Retinal pigment epithelial cell (primary cell): Measurements from ENCODE around the gene PPT2.

Source experiments
- DNase-seq: peaks from one replicate; pipeline ENCODE4 v3.0.0-alpha.2; 2010; ENCODE audit warnings: low read depth
- H3K4me3 ChIP-seq: 2 replicates; pipeline ENCODE4 v1.5.1; 2011; ENCODE audit warnings: mild to moderate bottlenecking, low read length, control low read depth, moderate library complexity
- CTCF ChIP-seq: conservative IDR thresholded peaks from 2 replicates; pipeline ENCODE4 v1.5.1; 2011; ENCODE audit warnings: low read depth, low read length, control low read depth, inconsistent platforms

The PPT2 gene

GRCh38 chr6:32115623-32116022, 38.3 kb upstream of the PPT2 start:
- no peak for DNase-seq
- H3K4me3 ChIP-seq: no peak overlapping the region
- no peak for TF ChIP-seq CTCF

- no peak overlapping the region for H3K4me3 ChIP-seq
- no peak for DNase-seq
- peak; percentile 60 for TF ChIP-seq CTCF
Observed at GRCh38 chr6:32116674-32117073, 37.3 kb upstream of the PPT2 start.

- TF ChIP-seq CTCF: no peak
- DNase-seq: no peak
- H3K4me3 ChIP-seq: no peak overlapping the region
Observed at GRCh38 chr6:32117461-32117860, 36.5 kb upstream of the PPT2 start.

GRCh38 chr6:32118782-32119628, 34.9 kb upstream of the PPT2 start:
- peak; percentile 39 for DNase-seq
- H3K4me3 ChIP-seq: no peak overlapping the region
- TF ChIP-seq CTCF: peak; percentile 97

- no peak for DNase-seq
- H3K4me3 ChIP-seq: no peak overlapping the region
- TF ChIP-seq CTCF: no peak
Observed at GRCh38 chr6:32120573-32121059, 33.3 kb upstream of the PPT2 start.

- no peak overlapping the region for H3K4me3 ChIP-seq
- no peak for DNase-seq
- TF ChIP-seq CTCF: no peak
Observed at GRCh38 chr6:32123681-32124080, 30.3 kb upstream of the PPT2 start.

GRCh38 chr6:32126880-32127279, 27.1 kb upstream of the PPT2 start:
- TF ChIP-seq CTCF: no peak
- H3K4me3 ChIP-seq: peak overlapping the region; percentile 100

More at GRCh38 chr6:32126880-32127279, 27.1 kb upstream of the PPT2 start:
- DNase-seq: no peak
